ENCODE results near the gene KLK7. TPM values are rescaled to one million over a fixed set of nuclear protein-coding genes. Genes with fewer than 3 reads are reported as not detected.

KLK7 gene
- total and polyA plus RNA-seq, 2 of the 4 experiments (the other 2 are of a cell fraction): not detected

- no peaks in the 10 kb centered on the region for H3K4me1 ChIP-seq (ENCODE audit: control insufficient read depth, insufficient read depth, low read length)
- dilution Hi-C loops (cut with HindIII; ENCODE audit: low sequenced_read_pairs, unreplicated experiment) (no loop called here), in situ Hi-C loops (cut with MboI; ENCODE audit: low sequenced_read_pairs) (no loop called here), intact Hi-C loops (cut with micrococcal nuclease) (no loop called here)
- no peak overlapping the region for H2BK15ac ChIP-seq (ENCODE audit: low read depth, low read length)
- H3K14ac ChIP-seq (replicated peaks; ENCODE audit: low read depth, low read length): no peak overlapping the region
- H3K9ac ChIP-seq (ENCODE audit: low read depth, low read length): no peak overlapping the region
- H4K5ac ChIP-seq (ENCODE audit: low read depth, low read length): no peak overlapping the region
- H3K9me3 ChIP-seq (ENCODE audit: control insufficient read depth, insufficient read depth, low read length): no peaks in the 10 kb centered on the region
- H2BK5ac ChIP-seq (ENCODE audit: low read depth, low read length, poor library complexity, severe bottlenecking): no peak overlapping the region
- H3K23ac ChIP-seq (ENCODE audit: low read depth, low read length): no peak overlapping the region
- H2BK20ac ChIP-seq (ENCODE audit: low read depth, low read length): no peak overlapping the region
- no peak overlapping the region for H2BK120ac ChIP-seq (ENCODE audit: low read depth, low read length)
- H4K20me1 ChIP-seq (ENCODE audit: insufficient read depth, low read length): no peaks in the 10 kb centered on the region
- BruUV-seq (replicated peaks): no TSS peak
- ATAC-seq (ENCODE audit: low read depth): no peak
- no peak overlapping the region for H3K27ac ChIP-seq (ENCODE audit: insufficient read depth, low read length)
- CTCF ChIA-PET: no interaction called here
- no peak overlapping the region for H3K18ac ChIP-seq (ENCODE audit: low read depth, low read length)
- no peak overlapping the region for H3K4me2 ChIP-seq (ENCODE audit: low read depth, low read length)
- POLR2A ChIA-PET (ENCODE audit: unreplicated experiment): no interaction called here
- no peak overlapping the region for H2AFZ ChIP-seq (replicated peaks; ENCODE audit: low read length, poor library complexity)
- no peaks in the 10 kb centered on the region for H3K79me1 ChIP-seq (ENCODE audit: low read depth in 1 of 2, low read length in 2 of 2)
- no peak overlapping the region for H3K4ac ChIP-seq (ENCODE audit: low read depth, low read length)
- H3K36me3 ChIP-seq (ENCODE audit: control insufficient read depth, insufficient read depth, low read length): no peaks in the 10 kb centered on the region
- H3K56ac ChIP-seq (ENCODE audit: extremely low read depth, insufficient read depth, low read length): no peak overlapping the region
- H3K27me3 ChIP-seq (ENCODE audit: control insufficient read depth, insufficient read depth, low read length): no peaks in the 10 kb centered on the region
- no peak overlapping the region for H2AK5ac ChIP-seq (ENCODE audit: low read depth, low read length)
- no peak overlapping the region for H3K4me3 ChIP-seq (ENCODE audit: insufficient read depth, low read depth, low read length)
- no peak for TF ChIP-seq BHLHE40 (IDR thresholded peaks at IDR 0.05; ENCODE audit: low read depth, low read length)
- no peak for TF ChIP-seq CEBPB (IDR thresholded peaks at IDR 0.05; ENCODE audit: low read depth, low read length)
- no peak for TF ChIP-seq MAZ (IDR thresholded peaks at IDR 0.05; ENCODE audit: borderline replicate concordance, low read depth, low read length)
- no peak for DNase-seq
- H3K9me1 ChIP-seq (ENCODE audit: insufficient read depth, low read length): no peaks in the 10 kb centered on the region
- no peak overlapping the region for H2AK9ac ChIP-seq (replicated peaks; ENCODE audit: low read depth, low read length, poor library complexity)
- WGBS, 2 experiments (ENCODE audit: extremely low coverage in 2 of 2, insufficient read length in 1 of 2): 40% methylated on average over 1 of the region's 13 CpGs; no CpG with 5 or more reads in 1 of the 2 experiments
- H4K8ac ChIP-seq (ENCODE audit: low read depth in 2 of 2, low read length in 2 of 2): no peak overlapping the region
- H4K91ac ChIP-seq (ENCODE audit: insufficient read depth, low read depth, low read length): no peak overlapping the region
Observed at GRCh38 chr19:50980208-50980607, 3.5 kb downstream of the KLK7 start.
